ENCODE data around the gene DDX59. TPM values are rescaled to one million over a fixed set of nuclear protein-coding genes. Genes with fewer than 3 reads are reported as not detected.

DDX59 gene
- total RNA-seq, 1 donor from 2014 or later = 14.0 TPM

DNA sequence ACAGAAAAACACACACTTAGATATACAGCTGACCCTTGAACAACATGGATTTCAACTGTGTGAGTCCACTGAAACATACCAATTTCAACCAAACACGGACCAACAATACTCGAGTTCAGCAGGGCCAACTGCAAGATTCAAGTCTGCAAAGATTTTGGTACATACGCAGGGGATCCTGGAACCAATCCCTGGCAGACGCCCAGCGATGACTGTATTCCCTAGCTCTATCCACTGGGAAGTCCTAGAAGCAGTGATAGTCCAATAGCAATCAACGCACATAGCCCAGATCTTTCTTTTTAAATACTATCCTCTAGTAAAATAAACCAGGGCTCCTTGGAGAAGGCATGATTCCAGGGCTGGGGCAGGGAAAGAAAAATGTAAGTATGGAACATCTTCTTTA is 9.0 kb downstream of the DDX59 start:
- no peaks in the 10 kb centered on the region for H3K9me3 Mint-ChIP-seq
- H3K27ac Mint-ChIP-seq = no peak overlapping the region
- peaks cover 70% of the 10 kb centered on the region for H3K36me3 Mint-ChIP-seq (ENCODE audit: low read depth)
- no peak for DNase-seq
- no peaks in the 10 kb centered on the region for H3K27me3 Mint-ChIP-seq
- intact Hi-C loops (cut with micrococcal nuclease) = no loop called here
- H3K4me3 Mint-ChIP-seq = no peak overlapping the region
- peaks cover 20% of the 10 kb centered on the region for H3K4me1 Mint-ChIP-seq

DNA sequence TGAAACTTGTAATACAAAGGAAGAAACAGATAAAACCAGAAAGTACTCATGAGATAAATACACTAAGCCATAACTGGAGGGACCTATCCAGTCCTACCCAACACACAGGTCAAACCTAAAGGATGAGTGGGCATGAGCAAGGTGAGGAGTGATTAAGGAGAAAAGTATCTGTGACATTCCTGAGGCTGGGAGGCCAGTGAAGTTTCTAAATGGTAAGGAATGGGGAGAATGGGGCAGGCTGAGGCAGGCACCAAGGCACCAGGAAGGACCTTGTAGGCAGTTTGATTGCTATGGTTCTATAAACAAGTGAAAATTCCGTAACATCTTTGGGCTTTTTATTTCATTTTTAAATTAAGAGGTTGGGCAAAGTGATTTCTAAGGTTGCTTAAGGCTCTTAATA is 10.4 kb downstream of the DDX59 start:
- no peak overlapping the region for H3K27ac Mint-ChIP-seq
- no peaks in the 10 kb centered on the region for H3K9me3 Mint-ChIP-seq
- peaks cover 71% of the 10 kb centered on the region for H3K36me3 Mint-ChIP-seq (ENCODE audit: low read depth)
- H3K27me3 Mint-ChIP-seq = no peaks in the 10 kb centered on the region
- DNase-seq = no peak
- intact Hi-C loops (cut with micrococcal nuclease) = no loop called here
- H3K4me3 Mint-ChIP-seq = no peak overlapping the region
- peaks cover 27% of the 10 kb centered on the region for H3K4me1 Mint-ChIP-seq

DNA sequence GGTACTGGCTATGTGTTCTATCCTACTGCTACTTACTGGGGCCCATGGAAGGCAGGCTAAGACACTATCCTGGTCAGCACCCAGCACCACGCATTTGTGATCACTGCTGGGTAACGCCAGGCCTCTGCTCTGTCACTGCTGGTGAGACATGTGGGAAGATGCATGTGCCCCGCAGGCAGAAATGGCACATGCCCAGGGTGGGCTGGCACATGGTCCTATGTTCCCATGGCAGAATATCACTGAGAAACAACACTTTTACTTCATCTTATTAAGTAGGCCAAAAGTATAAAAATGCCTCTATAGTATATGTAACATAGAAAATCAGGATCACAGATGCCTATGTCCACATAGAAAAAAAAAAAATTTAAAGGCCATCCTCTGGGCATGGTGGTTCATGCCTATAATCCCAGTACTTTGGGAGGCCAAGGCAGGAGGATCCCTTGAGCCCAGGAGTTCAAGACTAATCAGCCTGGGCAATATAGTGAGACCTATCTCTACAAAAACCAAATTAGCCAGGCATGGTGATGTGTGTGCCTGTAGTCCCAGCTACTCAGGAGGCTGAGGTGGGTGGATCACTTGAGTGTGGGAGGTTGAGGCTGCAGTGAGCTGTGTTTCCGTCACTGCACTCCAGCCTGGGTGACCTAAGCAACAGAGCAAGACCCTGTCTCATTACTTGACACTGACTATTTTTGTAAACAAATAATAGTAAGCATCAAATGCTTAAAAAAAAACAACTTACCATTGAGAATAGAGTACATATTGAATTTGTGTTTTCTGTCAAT is 11.5 kb downstream of the DDX59 start:
- Mint-ChIP-seq H3K4me3 (no peak overlapping the region), H3K27ac (no peak overlapping the region), H3K36me3 (ENCODE audit: low read depth) (peaks cover 69% of the 10 kb centered on the region), H3K27me3 (no peaks in the 10 kb centered on the region), H3K9me3 (no peaks in the 10 kb centered on the region), H3K4me1 (peaks cover 29% of the 10 kb centered on the region)
- no peak for DNase-seq
- intact Hi-C loops (cut with micrococcal nuclease) = no loop called here

DNA sequence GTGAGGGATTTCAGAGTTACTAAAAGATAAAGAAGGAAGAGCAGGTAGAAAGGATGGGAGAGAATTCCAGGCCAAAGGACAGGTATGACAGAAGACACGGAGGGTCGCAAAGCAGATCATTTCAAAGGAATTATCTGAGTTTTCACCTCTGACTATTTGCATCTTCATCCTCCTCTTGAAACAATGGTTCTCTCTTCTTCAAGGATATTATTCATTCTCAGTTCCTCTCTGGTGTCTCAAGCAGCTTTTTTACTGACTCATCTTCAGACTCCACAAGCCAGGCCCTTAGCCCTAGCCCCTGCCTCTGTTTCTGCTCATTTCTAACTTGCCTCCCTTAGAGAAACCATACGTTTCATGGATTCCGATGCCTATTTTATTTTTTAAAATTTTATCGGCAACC is 15.0 kb downstream of the DDX59 start:
- Mint-ChIP-seq H3K4me3 (no peak overlapping the region), H3K27me3 (no peaks in the 10 kb centered on the region), H3K27ac (no peak overlapping the region), H3K4me1 (peaks cover 26% of the 10 kb centered on the region), H3K9me3 (no peaks in the 10 kb centered on the region), H3K36me3 (ENCODE audit: low read depth) (peaks cover 49% of the 10 kb centered on the region)
- intact Hi-C loops (cut with micrococcal nuclease) = no loop called here
- no peak for DNase-seq

DNA sequence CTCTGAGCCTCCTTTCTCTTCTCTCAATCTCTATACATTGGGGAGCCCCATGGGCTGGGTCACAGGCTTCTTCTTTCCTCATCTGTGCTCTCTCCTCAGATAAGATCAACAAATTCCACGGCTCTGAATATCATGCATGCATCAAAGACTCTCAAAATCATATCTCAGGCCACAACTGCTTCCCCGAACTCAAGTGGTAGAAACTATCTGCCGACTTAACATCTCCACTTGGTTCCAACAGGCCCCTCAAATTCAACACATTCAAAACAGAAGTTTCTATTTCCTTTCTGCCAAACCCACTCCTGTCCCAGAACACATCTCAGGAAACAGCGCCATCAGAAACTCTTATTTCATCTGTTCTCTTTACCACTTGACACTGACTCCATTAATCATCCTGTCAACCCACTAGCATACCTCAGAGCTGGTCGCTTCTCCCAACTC is 16.7 kb downstream of the DDX59 start:
- intact Hi-C loops (cut with micrococcal nuclease) = loop anchor here (1.0 to 2.0 kb wide), 2 partner anchors 16 to 28 kb away; partner anchors contain the start of gene DDX59
- Mint-ChIP-seq H3K9me3 (no peaks in the 10 kb centered on the region), H3K27ac (peak overlapping the region; percentile 46), H3K4me3 (peak overlapping the region; percentile 24), H3K27me3 (no peaks in the 10 kb centered on the region), H3K4me1 (peaks cover 26% of the 10 kb centered on the region), H3K36me3 (ENCODE audit: low read depth) (peaks cover 46% of the 10 kb centered on the region)
- no peak for DNase-seq

DNA sequence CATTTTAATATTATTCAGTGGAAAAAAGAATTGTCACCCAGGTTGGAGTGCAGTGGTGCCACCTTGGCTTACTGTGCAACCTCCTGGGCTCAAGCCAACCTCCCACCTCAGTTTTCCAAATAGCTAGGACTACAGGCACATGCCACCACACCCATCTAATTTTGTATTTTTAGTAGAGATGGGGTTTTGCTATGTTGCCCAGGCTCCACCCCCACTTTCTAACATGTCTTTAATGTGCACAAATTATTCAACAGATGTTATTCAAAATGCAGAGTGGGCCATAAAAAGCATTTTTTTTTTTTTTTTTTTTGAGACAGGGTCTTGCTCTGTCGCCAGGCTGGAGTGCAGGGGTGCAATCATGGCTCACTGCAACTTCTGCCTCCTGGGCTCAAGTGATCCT is 17.3 kb downstream of the DDX59 start:
- H3K36me3 Mint-ChIP-seq (ENCODE audit: low read depth) = peaks cover 43% of the 10 kb centered on the region
- H3K27me3 Mint-ChIP-seq = no peaks in the 10 kb centered on the region
- DNase-seq = no peak
- peaks cover 26% of the 10 kb centered on the region for H3K4me1 Mint-ChIP-seq
- intact Hi-C loops (cut with micrococcal nuclease) = loop anchor here (2.0 kb wide), 1 partner anchor 28 kb away; no protein-coding TSS in a partner anchor
- H3K4me3 Mint-ChIP-seq = no peak overlapping the region
- no peaks in the 10 kb centered on the region for H3K9me3 Mint-ChIP-seq
- no peak overlapping the region for H3K27ac Mint-ChIP-seq

- Mint-ChIP-seq H3K4me1 (no peaks in the 10 kb centered on the region), H3K27me3 (no peaks in the 10 kb centered on the region), H3K36me3 (ENCODE audit: low read depth) (peaks cover 26% of the 10 kb centered on the region), H3K4me3 (no peak overlapping the region), H3K9me3 (no peaks in the 10 kb centered on the region), H3K27ac (no peak overlapping the region)
- no peak for DNase-seq
- intact Hi-C loops (cut with micrococcal nuclease) = no loop called here
Observed at GRCh38 chr1:200646515-200646914, 23.2 kb downstream of the DDX59 start.

GRCh38 chr1:200644021-200644420 is 25.7 kb downstream of the DDX59 start:
- H3K4me1 Mint-ChIP-seq = peaks cover 7% of the 10 kb centered on the region
- H3K36me3 Mint-ChIP-seq (ENCODE audit: low read depth) = peaks cover 28% of the 10 kb centered on the region
- H3K9me3 Mint-ChIP-seq = no peaks in the 10 kb centered on the region
- no peak overlapping the region for H3K4me3 Mint-ChIP-seq
- no peak for DNase-seq
- intact Hi-C loops (cut with micrococcal nuclease) = no loop called here
- H3K27me3 Mint-ChIP-seq = no peaks in the 10 kb centered on the region
- no peak overlapping the region for H3K27ac Mint-ChIP-seq

- no peak overlapping the region for H3K4me3 Mint-ChIP-seq
- no peak overlapping the region for H3K27ac Mint-ChIP-seq
- H3K4me1 Mint-ChIP-seq = peaks cover 7% of the 10 kb centered on the region
- H3K9me3 Mint-ChIP-seq = no peaks in the 10 kb centered on the region
- intact Hi-C loops (cut with micrococcal nuclease) = no loop called here
- H3K27me3 Mint-ChIP-seq = no peaks in the 10 kb centered on the region
- no peak for DNase-seq
- peaks cover 20% of the 10 kb centered on the region for H3K36me3 Mint-ChIP-seq (ENCODE audit: low read depth)
Observed at GRCh38 chr1:200642481-200642880, 27.2 kb downstream of the DDX59 start.

DNA sequence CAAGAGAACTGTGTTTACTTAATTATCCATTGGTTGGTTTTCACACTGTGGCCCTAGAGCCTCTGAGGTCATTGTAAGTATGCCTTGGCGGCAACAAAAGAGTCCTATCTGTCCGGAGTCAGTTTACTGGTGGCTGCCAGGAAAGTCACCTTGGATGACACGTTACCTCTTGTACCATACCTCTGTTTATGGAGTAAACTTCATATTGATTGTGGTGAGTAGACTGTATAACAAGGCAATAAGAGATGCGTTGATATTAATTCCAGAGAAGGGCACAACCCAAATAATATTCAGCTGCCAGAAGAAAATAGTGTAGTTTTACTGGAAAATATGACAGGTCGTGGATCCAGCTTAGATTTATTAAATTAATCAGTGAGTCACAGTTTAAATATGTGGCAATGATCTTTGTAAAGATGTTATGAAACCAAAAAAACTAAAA is 28.7 kb downstream of the DDX59 start:
- H3K4me3 Mint-ChIP-seq = no peak overlapping the region
- peaks cover 11% of the 10 kb centered on the region for H3K36me3 Mint-ChIP-seq (ENCODE audit: low read depth)
- no peak for DNase-seq
- H3K4me1 Mint-ChIP-seq = peaks cover 7% of the 10 kb centered on the region
- no peak overlapping the region for H3K27ac Mint-ChIP-seq
- intact Hi-C loops (cut with micrococcal nuclease) = no loop called here
- H3K27me3 Mint-ChIP-seq = no peaks in the 10 kb centered on the region
- no peaks in the 10 kb centered on the region for H3K9me3 Mint-ChIP-seq

DNA sequence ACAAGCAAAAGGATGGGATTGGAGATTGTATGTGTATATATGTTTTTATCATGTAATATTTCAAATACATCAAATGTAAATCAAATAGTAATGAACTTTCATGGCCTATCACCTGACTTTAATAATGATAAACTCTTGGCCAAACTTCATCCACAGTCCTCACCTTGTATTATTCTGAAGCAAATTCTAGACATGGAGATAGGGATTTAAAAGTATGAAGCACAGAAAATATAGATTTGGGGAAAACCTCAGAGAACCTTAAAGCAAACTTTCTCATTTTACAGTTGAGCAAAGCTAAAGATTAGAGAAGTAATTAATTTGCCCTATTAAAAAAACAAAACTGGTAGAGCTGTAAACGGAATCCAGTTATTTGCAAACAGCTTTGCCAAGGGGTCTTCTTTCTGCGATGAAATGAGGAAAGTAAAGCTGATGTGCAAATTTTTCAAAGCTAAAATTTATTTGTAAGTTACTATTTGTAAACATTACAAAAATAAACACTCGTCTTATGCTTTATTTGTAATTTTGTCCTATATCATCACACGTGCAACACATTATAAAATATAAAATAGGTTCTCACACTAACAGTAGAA is 29.2 kb downstream of the DDX59 start:
- Mint-ChIP-seq H3K27me3 (no peaks in the 10 kb centered on the region), H3K27ac (no peak overlapping the region), H3K4me3 (no peak overlapping the region), H3K9me3 (no peaks in the 10 kb centered on the region), H3K36me3 (ENCODE audit: low read depth) (peaks cover 9% of the 10 kb centered on the region), H3K4me1 (peaks cover 7% of the 10 kb centered on the region)
- intact Hi-C loops (cut with micrococcal nuclease) = no loop called here
- no peak for DNase-seq

DNA sequence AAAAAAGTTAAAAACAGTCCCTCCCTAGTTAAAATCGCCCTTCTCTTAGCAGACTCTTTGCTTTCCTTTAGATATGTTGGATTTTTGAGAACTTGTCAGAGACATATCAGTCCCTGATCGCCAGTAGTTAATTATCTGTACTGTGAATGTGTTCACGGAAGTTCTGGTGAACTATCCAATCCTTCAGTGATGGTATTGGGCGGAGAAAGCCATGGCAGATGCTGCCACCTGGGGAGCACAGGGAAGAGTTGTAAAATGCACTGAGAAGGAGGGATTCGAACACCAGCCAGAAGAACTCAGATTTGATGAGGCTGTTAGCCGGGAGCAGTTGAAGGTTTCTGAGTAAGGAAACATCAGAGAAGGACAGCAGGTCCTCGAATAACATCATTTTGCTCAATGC is 31.6 kb downstream of the DDX59 start:
- Mint-ChIP-seq H3K4me1 (peaks cover 7% of the 10 kb centered on the region), H3K27ac (no peak overlapping the region), H3K27me3 (no peaks in the 10 kb centered on the region), H3K36me3 (ENCODE audit: low read depth) (peaks cover 6% of the 10 kb centered on the region), H3K4me3 (no peak overlapping the region), H3K9me3 (no peaks in the 10 kb centered on the region)
- intact Hi-C loops (cut with micrococcal nuclease) = no loop called here
- DNase-seq = no peak

- H3K4me3 Mint-ChIP-seq = no peak overlapping the region
- no peaks in the 10 kb centered on the region for H3K9me3 Mint-ChIP-seq
- H3K4me1 Mint-ChIP-seq = peaks cover 7% of the 10 kb centered on the region
- intact Hi-C loops (cut with micrococcal nuclease) = no loop called here
- no peaks in the 10 kb centered on the region for H3K27me3 Mint-ChIP-seq
- no peak for DNase-seq
- H3K36me3 Mint-ChIP-seq (ENCODE audit: low read depth) = peaks cover 3% of the 10 kb centered on the region
- H3K27ac Mint-ChIP-seq = no peak overlapping the region
Observed at GRCh38 chr1:200636681-200637080, 33.0 kb downstream of the DDX59 start.

DNA sequence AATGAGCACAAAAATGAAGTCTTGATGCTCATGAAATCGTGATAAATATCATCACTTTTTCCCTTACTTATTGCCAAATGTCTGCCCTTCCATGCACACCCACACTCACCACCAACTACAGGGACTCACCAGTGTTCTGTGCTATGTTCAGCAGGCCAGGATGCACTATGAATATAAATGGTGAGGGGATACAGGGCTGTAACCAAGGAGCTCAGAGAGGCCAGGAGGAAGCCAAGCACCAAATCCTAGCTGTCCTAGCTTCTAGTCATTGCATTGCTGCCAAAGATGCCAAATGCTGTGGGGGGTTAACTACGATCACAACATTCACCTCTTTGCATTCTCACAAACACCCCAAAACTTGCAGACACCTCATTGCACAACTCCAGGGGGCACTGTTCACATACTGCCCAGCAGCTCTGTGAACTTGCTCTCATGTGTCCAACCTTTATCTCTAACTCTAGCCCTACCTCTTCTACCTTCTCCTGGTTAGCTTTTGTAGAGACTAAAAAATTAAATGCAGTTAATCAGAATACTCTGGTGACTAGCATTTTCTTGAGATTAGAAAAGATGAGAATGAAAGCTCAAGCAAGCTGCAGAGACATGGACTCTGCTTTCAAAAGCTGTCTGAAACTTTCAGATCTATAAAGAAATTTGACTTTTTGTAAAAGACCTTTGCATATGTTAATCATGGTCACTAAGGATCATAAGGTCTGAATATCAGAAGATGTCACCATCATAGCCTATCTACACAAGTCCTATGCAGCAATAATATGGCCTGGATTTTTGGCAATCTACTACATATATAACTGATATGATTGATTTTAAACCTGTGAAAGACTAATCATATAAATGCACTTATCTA is 35.2 kb downstream of the DDX59 start:
- peaks cover 4% of the 10 kb centered on the region for H3K27me3 Mint-ChIP-seq
- no peak for DNase-seq
- no peak overlapping the region for H3K27ac Mint-ChIP-seq
- H3K4me1 Mint-ChIP-seq = peaks cover under 1% of the 10 kb centered on the region
- H3K9me3 Mint-ChIP-seq = no peaks in the 10 kb centered on the region
- intact Hi-C loops (cut with micrococcal nuclease) = no loop called here
- H3K36me3 Mint-ChIP-seq (ENCODE audit: low read depth) = no peaks in the 10 kb centered on the region
- H3K4me3 Mint-ChIP-seq = no peak overlapping the region
